ENCODE results near the gene CDC42SE1. TPM values are rescaled to one million over a fixed set of nuclear protein-coding genes. Genes with fewer than 3 reads are reported as not detected.

CDC42SE1 gene
- total RNA-seq, 4 donors from 2014 or later: 51.2 to 56.0 (median 54.4) TPM

Small RNAs within 50 kb of the gene (small RNA-seq; reads per million reads assigned to genes)
- gene RNU6-884P: 0 reads per million in 4 donors

Other genes with a start within 250 kb of the CDC42SE1 start
- 10 to 100 TPM; 43.2 to 53.2 (median 50.2) TPM for gene ARNT, start 183.0 kb downstream of the CDC42SE1 start, total RNA-seq
- gene CTXND2, start 172.5 kb downstream of the CDC42SE1 start, total RNA-seq: not detected
- gene SETDB1, start 133.3 kb downstream of the CDC42SE1 start, total RNA-seq: 10 to 100 TPM; 21.9 to 32.2 (median 28.7) TPM
- gene CERS2, start 84.8 kb downstream of the CDC42SE1 start, total RNA-seq: 100 to 1,000 TPM in 3 of 4 donors, 10 to 100 TPM in 1; 98.3 to 142 (median 127) TPM
- gene ANXA9, start 77.3 kb downstream of the CDC42SE1 start, total RNA-seq: under 1 TPM in 1 of 4 donors, not detected in 3; 0.31 TPM
- 10 to 100 TPM; 21.2 to 39.2 (median 33.2) TPM for gene MINDY1, start 52.7 kb downstream of the CDC42SE1 start, total RNA-seq
- 10 to 100 TPM; 24.2 to 28.9 (median 26.7) TPM for gene PRUNE1, start 51.2 kb downstream of the CDC42SE1 start, total RNA-seq
- gene BNIPL, start 23.0 kb downstream of the CDC42SE1 start, total RNA-seq: 1 to 10 TPM in 1 of 4 donors, under 1 TPM in 3; 0.13 to 6.1 (median 0.70) TPM
- 1 to 10 TPM; 3.7 to 9.8 (median 7.0) TPM for gene C1orf56, start 11.9 kb downstream of the CDC42SE1 start, total RNA-seq
- 1 to 10 TPM in 2 of 4 donors, under 1 TPM in 2; 0.16 to 1.8 (median 1.1) TPM for gene MLLT11, start 775 bp upstream of the CDC42SE1 start, total RNA-seq
- 10 to 100 TPM; 20.6 to 28.5 (median 21.6) TPM for gene GABPB2, start 11.1 kb upstream of the CDC42SE1 start, total RNA-seq
- gene SEMA6C, start 87.0 kb upstream of the CDC42SE1 start, total RNA-seq: 10 to 100 TPM in 1 of 4 donors, 1 to 10 TPM in 3; 6.1 to 13.9 (median 8.0) TPM
- 1 to 10 TPM in 3 of 4 donors, under 1 TPM in 1; 0.85 to 7.2 (median 4.4) TPM for gene TNFAIP8L2, start 97.0 kb upstream of the CDC42SE1 start, total RNA-seq
- 10 to 100 TPM; 14.0 to 28.6 (median 14.4) TPM for gene LYSMD1, start 106.3 kb upstream of the CDC42SE1 start, total RNA-seq
- gene SCNM1, start 106.5 kb upstream of the CDC42SE1 start, total RNA-seq: 10 to 100 TPM; 18.7 to 32.0 (median 25.6) TPM
- gene TMOD4, start 116.4 kb upstream of the CDC42SE1 start, total RNA-seq: 1 to 10 TPM in 1 of 4 donors, not detected in 3; 2.2 TPM
- 10 to 100 TPM; 46.4 to 82.0 (median 66.5) TPM for gene VPS72, start 130.6 kb upstream of the CDC42SE1 start, total RNA-seq
- gene PIP5K1A, start 138.9 kb upstream of the CDC42SE1 start, total RNA-seq: 10 to 100 TPM; 42.8 to 80.1 (median 49.9) TPM
- gene PSMD4, start 195.1 kb upstream of the CDC42SE1 start, total RNA-seq: 100 to 1,000 TPM; 163 to 184 (median 171) TPM
- 10 to 100 TPM; 18.4 to 27.6 (median 24.4) TPM for gene ZNF687, start 222.7 kb upstream of the CDC42SE1 start, total RNA-seq